SK-N-SH (cell line): ENCODE data around the gene OIP5.

Experiments used
- EP300 ChIP-seq, 2 experiments: IDR thresholded peaks; 2 replicates each; pipeline versions ENCODE4 v1.4.0 to v1.6.1; 2012; ENCODE audit warnings: borderline replicate concordance in 1 of 2, low read depth in 1 of 2, low read length in 1 of 2
- EZH2phosphoT487 ChIP-seq: fragments of 200-600 bp; sonication (generic); IDR thresholded peaks from 2 replicates; pipeline ENCODE4 v1.6.1; 2017; ENCODE audit warnings: low read depth, mixed run types, mild to moderate bottlenecking, antibody characterized with exemption, moderate library complexity, borderline replicate concordance
- NRF1 ChIP-seq: IDR thresholded peaks from 2 replicates; pipeline ENCODE4 v1.6.1; 2012; ENCODE audit warnings: low read depth, mild to moderate bottlenecking, low read length
- POLR2AphosphoS5 ChIP-seq: IDR thresholded peaks from 2 replicates; pipeline ENCODE4 v1.6.1; 2012; ENCODE audit warnings: low read depth, low read length
- TAF1 ChIP-seq: IDR thresholded peaks from 2 replicates; pipeline ENCODE4 v1.6.1; 2012; ENCODE audit warnings: low read depth, mild to moderate bottlenecking, low read length, moderate library complexity, borderline replicate concordance
- YY1 ChIP-seq: IDR thresholded peaks from 2 replicates; pipeline ENCODE4 v1.4.0; 2012; ENCODE audit warnings: low read depth, mild to moderate bottlenecking
- TF ChIP-seq, protein P1 (sequence below): fragments of 200-600 bp; sonication (generic); IDR thresholded peaks from 2 replicates; pipeline ENCODE4 v1.6.1; 2017; ENCODE audit warnings: antibody characterized with exemption, mild to moderate bottlenecking, moderate library complexity
- TF ChIP-seq, protein P2 (sequence below): IDR thresholded peaks from 2 replicates; pipeline ENCODE4 v1.4.0; 2012; ENCODE audit warnings: low read depth, borderline replicate concordance

DNA sequence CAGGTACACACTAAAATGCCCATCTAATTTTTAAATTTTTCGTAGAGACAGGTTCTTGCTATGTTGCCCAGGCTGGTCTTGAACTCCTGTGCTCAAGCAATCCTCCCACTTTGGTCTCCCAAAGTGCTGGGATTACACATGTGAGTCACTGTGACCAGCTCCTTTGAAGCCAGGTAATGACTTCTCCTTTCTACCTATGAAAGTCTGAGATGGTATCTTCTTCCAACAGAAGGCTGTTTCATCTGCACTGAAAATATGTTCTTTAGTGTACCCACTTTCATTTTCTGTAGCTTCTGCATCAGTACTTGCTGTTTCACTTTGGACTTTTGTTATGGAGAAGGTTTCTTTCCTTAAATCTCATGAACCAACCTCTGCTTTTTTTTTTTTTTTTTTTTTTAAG, 8.8 kb downstream of the OIP5 start:
- TF ChIP-seq, protein P1, sequence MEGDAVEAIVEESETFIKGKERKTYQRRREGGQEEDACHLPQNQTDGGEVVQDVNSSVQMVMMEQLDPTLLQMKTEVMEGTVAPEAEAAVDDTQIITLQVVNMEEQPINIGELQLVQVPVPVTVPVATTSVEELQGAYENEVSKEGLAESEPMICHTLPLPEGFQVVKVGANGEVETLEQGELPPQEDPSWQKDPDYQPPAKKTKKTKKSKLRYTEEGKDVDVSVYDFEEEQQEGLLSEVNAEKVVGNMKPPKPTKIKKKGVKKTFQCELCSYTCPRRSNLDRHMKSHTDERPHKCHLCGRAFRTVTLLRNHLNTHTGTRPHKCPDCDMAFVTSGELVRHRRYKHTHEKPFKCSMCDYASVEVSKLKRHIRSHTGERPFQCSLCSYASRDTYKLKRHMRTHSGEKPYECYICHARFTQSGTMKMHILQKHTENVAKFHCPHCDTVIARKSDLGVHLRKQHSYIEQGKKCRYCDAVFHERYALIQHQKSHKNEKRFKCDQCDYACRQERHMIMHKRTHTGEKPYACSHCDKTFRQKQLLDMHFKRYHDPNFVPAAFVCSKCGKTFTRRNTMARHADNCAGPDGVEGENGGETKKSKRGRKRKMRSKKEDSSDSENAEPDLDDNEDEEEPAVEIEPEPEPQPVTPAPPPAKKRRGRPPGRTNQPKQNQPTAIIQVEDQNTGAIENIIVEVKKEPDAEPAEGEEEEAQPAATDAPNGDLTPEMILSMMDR = no peak
- TF ChIP-seq EZH2phosphoT487 = no peak
- TF ChIP-seq NRF1 = no peak
- TF ChIP-seq EP300 (IDR thresholded peaks at IDR 0.05; ENCODE audit: borderline replicate concordance in 1 of 2, low read depth in 1 of 2, low read length in 1 of 2) = no peak
- TF ChIP-seq, protein P2, sequence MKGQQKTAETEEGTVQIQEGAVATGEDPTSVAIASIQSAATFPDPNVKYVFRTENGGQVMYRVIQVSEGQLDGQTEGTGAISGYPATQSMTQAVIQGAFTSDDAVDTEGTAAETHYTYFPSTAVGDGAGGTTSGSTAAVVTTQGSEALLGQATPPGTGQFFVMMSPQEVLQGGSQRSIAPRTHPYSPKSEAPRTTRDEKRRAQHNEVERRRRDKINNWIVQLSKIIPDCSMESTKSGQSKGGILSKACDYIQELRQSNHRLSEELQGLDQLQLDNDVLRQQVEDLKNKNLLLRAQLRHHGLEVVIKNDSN = no peak
- TF ChIP-seq TAF1 = no peak
- TF ChIP-seq POLR2AphosphoS5 = no peak
- TF ChIP-seq YY1 = no peak
